Measurements from ENCODE around the gene MELK.
"Not testable (repeated sequence)": the region's sequence is repeated elsewhere in the genome, so short reads cannot be mapped to it uniquely, and the experiment has no call there.

The MELK gene

GRCh38 chr9:36572515-36573418 lies at the start of gene MELK:
Gene MELK (plus strand): TSS chr9:36572895. CDS start chr9:36581682, 8,787 bp downstream.
- no peaks in the 10 kb centered on the region for H4K20me1 ChIP-seq (ENCODE audit: insufficient read depth, low read length)
- no peaks in the 10 kb centered on the region for H3K27me3 ChIP-seq (replicated peaks; ENCODE audit: insufficient read depth, low read length)
- DNase-seq, result peak; percentile 83
- H3K27ac ChIP-seq (ENCODE audit: low read length), result peak within 1 kb of the TSS; percentile 69; the same call in 1 of the 2 replicates
- H3F3A ChIP-seq (ENCODE audit: insufficient read depth, low read length), result peaks cover 11% of the 10 kb centered on the region
- peak within 1 kb of the TSS; percentile 98 for H3K4me3 ChIP-seq (ENCODE audit: low read length)
- no peak for TF ChIP-seq EZH2 (optimal IDR thresholded peaks at IDR 0.05; ENCODE audit: low read depth, low read length)
- TF ChIP-seq, protein P1, sequence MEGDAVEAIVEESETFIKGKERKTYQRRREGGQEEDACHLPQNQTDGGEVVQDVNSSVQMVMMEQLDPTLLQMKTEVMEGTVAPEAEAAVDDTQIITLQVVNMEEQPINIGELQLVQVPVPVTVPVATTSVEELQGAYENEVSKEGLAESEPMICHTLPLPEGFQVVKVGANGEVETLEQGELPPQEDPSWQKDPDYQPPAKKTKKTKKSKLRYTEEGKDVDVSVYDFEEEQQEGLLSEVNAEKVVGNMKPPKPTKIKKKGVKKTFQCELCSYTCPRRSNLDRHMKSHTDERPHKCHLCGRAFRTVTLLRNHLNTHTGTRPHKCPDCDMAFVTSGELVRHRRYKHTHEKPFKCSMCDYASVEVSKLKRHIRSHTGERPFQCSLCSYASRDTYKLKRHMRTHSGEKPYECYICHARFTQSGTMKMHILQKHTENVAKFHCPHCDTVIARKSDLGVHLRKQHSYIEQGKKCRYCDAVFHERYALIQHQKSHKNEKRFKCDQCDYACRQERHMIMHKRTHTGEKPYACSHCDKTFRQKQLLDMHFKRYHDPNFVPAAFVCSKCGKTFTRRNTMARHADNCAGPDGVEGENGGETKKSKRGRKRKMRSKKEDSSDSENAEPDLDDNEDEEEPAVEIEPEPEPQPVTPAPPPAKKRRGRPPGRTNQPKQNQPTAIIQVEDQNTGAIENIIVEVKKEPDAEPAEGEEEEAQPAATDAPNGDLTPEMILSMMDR (IDR thresholded peaks at IDR 0.05; ENCODE audit: low read length), result no peak
- no peak for TF ChIP-seq EZH2phosphoT487 (IDR thresholded peaks at IDR 0.05; ENCODE audit: low read length)
- H3K9ac ChIP-seq (ENCODE audit: low read length), result peak within 1 kb of the TSS; percentile 88
- peak within 1 kb of the TSS; percentile 86 for H3K4me2 ChIP-seq (ENCODE audit: low read depth, low read length)
- no peaks in the 10 kb centered on the region for H3K9me2 ChIP-seq (replicated peaks; ENCODE audit: insufficient read depth, low read length)
- peak within 1 kb of the TSS; percentile 92 for H2AFZ ChIP-seq (ENCODE audit: low read length)
- peaks cover 5% of the 10 kb centered on the region for H3K4me1 ChIP-seq (ENCODE audit: low read length)
- no peaks in the 10 kb centered on the region for H3K9me3 ChIP-seq (replicated peaks; ENCODE audit: insufficient read depth, low read length)
- peaks cover 51% of the 10 kb centered on the region for H3K79me2 ChIP-seq (ENCODE audit: low read length)
- no peaks in the 10 kb centered on the region for H3K36me3 ChIP-seq (replicated peaks; ENCODE audit: insufficient read depth, low read length)

GRCh38 chr9:36530224-36530623 lies 42.5 kb upstream of the MELK start:
- DNase-seq, result no peak
- H3K27me3 ChIP-seq (replicated peaks; ENCODE audit: insufficient read depth, low read length), result no peaks in the 10 kb centered on the region
- no peaks in the 10 kb centered on the region for H3K9me3 ChIP-seq (replicated peaks; ENCODE audit: insufficient read depth, low read length)
- H3K4me2 ChIP-seq (ENCODE audit: low read depth, low read length), result no peak overlapping the region
- no peaks in the 10 kb centered on the region for H3F3A ChIP-seq (ENCODE audit: insufficient read depth, low read length)
- no peak overlapping the region for H3K9ac ChIP-seq (ENCODE audit: low read length)
- no peaks in the 10 kb centered on the region for H3K79me2 ChIP-seq (ENCODE audit: low read length)
- H3K9me2 ChIP-seq (replicated peaks; ENCODE audit: insufficient read depth, low read length), result no peaks in the 10 kb centered on the region
- no peaks in the 10 kb centered on the region for H3K4me1 ChIP-seq (ENCODE audit: low read length)
- no peaks in the 10 kb centered on the region for H4K20me1 ChIP-seq (ENCODE audit: insufficient read depth, low read length)
- H3K27ac ChIP-seq (ENCODE audit: low read length), result no peak overlapping the region
- TF ChIP-seq, protein P1 (IDR thresholded peaks at IDR 0.05; ENCODE audit: low read length), result no peak
- no peak for TF ChIP-seq EZH2phosphoT487 (IDR thresholded peaks at IDR 0.05; ENCODE audit: low read length)
- TF ChIP-seq EZH2 (optimal IDR thresholded peaks at IDR 0.05; ENCODE audit: low read depth, low read length), result no peak
- no peak overlapping the region for H3K4me3 ChIP-seq (ENCODE audit: low read length)
- no peak overlapping the region for H2AFZ ChIP-seq (ENCODE audit: low read length)
- no peaks in the 10 kb centered on the region for H3K36me3 ChIP-seq (replicated peaks; ENCODE audit: insufficient read depth, low read length)

GRCh38 chr9:36532353-36532752 lies 40.3 kb upstream of the MELK start:
- Histone ChIP-seq H3K4me1 (ENCODE audit: low read length) (no peaks in the 10 kb centered on the region), H3K4me3 (ENCODE audit: low read length) (no peak overlapping the region), H3K9me3 (replicated peaks; ENCODE audit: insufficient read depth, low read length) (no peaks in the 10 kb centered on the region), H3K27ac (ENCODE audit: low read length) (no peak overlapping the region), H3K79me2 (ENCODE audit: low read length) (no peaks in the 10 kb centered on the region), H3F3A (ENCODE audit: insufficient read depth, low read length) (no peaks in the 10 kb centered on the region), H3K9me2 (replicated peaks; ENCODE audit: insufficient read depth, low read length) (no peaks in the 10 kb centered on the region), H3K27me3 (replicated peaks; ENCODE audit: insufficient read depth, low read length) (no peaks in the 10 kb centered on the region), H3K9ac (ENCODE audit: low read length) (no peak overlapping the region), H2AFZ (ENCODE audit: low read length) (no peak overlapping the region), H3K36me3 (replicated peaks; ENCODE audit: insufficient read depth, low read length) (no peaks in the 10 kb centered on the region), H4K20me1 (ENCODE audit: insufficient read depth, low read length) (no peaks in the 10 kb centered on the region), H3K4me2 (ENCODE audit: low read depth, low read length) (no peak overlapping the region)
- TF ChIP-seq, protein P1 (IDR thresholded peaks at IDR 0.05; ENCODE audit: low read length), result no peak
- TF ChIP-seq EZH2phosphoT487 (IDR thresholded peaks at IDR 0.05; ENCODE audit: low read length) (no peak), EZH2 (optimal IDR thresholded peaks at IDR 0.05; ENCODE audit: low read depth, low read length) (no peak)
- DNase-seq, result no peak

DNA sequence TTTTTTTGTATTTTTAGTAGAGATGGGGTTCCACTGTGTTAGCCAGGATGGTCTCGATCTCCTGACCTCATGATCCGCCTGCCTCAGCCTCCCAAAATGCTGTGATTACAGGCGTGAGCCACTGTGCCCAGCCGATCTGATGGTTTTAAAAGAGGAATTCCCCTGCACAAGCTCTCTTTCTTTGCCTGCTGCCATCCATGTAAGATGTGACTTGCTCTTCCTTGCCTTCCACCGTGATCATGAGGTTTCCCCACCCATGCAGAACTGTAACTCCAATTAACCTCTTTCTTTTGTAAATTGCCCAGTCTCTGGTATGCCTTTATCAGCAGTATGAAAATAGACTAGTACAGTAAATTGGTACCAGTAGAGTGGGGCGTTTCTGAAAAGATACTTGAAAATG lies 39.0 kb upstream of the MELK start:
- H3K9ac ChIP-seq (ENCODE audit: low read length); H3F3A ChIP-seq (ENCODE audit: insufficient read depth, low read length); H3K9me3 ChIP-seq (replicated peaks; ENCODE audit: insufficient read depth, low read length); H3K4me1 ChIP-seq (ENCODE audit: low read length); H3K4me3 ChIP-seq (ENCODE audit: low read length); H3K79me2 ChIP-seq (ENCODE audit: low read length); DNase-seq; H2AFZ ChIP-seq (ENCODE audit: low read length); H3K4me2 ChIP-seq (ENCODE audit: low read depth, low read length); H3K36me3 ChIP-seq (replicated peaks; ENCODE audit: insufficient read depth, low read length); H3K27ac ChIP-seq (ENCODE audit: low read length); H4K20me1 ChIP-seq (ENCODE audit: insufficient read depth, low read length); H3K9me2 ChIP-seq (replicated peaks; ENCODE audit: insufficient read depth, low read length); H3K27me3 ChIP-seq (replicated peaks; ENCODE audit: insufficient read depth, low read length): not testable (repeated sequence)
